ENCODE results near the gene ZNF205. TPM values are rescaled to one million over a fixed set of nuclear protein-coding genes. Genes with fewer than 3 reads are reported as not detected.

Gene ZNF205
- total and polyA plus RNA-seq, 9 of the 15 experiments (the other 6 are each of a cell fraction or from before 2014, with no cell fraction given), result 2.4 to 11.8 (median 5.1) TPM; not detected in 2

DNA sequence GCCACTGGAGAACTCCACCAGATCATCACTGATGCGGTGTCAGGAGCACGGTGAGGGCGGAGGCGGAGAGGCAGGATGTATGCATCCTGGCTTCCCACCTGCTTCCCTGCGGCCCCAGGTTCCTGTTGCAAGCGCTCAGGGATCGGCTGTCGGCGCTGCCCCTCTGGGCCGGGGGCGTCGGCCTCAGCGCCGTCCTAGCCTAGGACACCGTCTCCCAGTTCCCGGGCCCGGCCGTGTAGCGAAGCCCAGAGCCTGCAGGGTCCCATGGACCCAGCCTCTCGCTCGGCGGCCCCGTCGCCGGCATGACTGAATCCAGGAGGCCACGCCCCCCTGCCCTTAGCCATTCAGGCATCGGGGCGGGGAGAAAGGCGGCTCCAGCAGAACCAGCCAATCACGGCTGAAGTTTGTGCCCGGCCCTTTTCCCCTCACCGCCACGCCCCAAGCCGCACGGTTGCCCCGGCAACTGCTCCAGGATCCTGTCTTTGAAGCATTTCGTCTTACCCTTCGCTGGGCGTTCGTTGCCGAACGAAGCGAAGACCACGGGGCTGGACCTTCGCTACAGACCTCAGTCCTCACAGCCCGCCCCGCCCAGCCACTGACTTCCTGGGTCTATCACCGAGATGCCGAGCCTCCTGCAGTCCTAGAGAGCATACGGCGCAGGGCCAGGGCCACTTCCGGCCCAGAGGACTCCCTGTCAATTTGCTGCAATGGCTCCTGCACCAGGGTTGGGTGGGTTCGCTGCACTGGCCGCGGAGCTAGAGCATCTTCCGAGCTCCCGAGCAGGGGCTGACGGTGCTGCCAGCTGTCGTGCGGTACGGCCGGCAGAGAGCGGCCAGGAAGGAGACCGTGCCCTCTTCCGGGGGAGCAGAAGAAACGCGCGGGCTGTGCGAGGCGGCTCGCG lies 11.8 kb downstream of the ZNF205 start (continued):
- TF ChIP-seq RBM39 (optimal IDR thresholded peaks at IDR 0.05; ENCODE audit: low read depth, low read length) (no peak), KLF6 (CRISPR knock-in tag; IDR thresholded peaks at IDR 0.05; ENCODE audit: borderline replicate concordance) (no peak), CHD4 (IDR thresholded peaks at IDR 0.05; ENCODE audit: insufficient read depth, insufficient replicate concordance, low read depth, low read length, poor library complexity, severe bottlenecking) (no peak), TEAD2 (tag; IDR thresholded peaks at IDR 0.05) (no peak), GTF3C2 (IDR thresholded peaks at IDR 0.05; ENCODE audit: borderline replicate concordance, extremely low read depth, insufficient read length) (no peak), USF2 (CRISPR knock-in tag; IDR thresholded peaks at IDR 0.05) (peak; percentile 7; the same call in 1 of the 2 replicates), SIN3B (IDR thresholded peaks at IDR 0.05; ENCODE audit: low read depth) (peak; percentile 84), MED1 (CRISPR knock-in tag; IDR thresholded peaks at IDR 0.05; ENCODE audit: borderline replicate concordance) (no peak), NCOA4 (IDR thresholded peaks at IDR 0.05; ENCODE audit: partially characterized antibody) (no peak), PCBP1 (IDR thresholded peaks at IDR 0.05; ENCODE audit: low read depth, low read length, poor library complexity, severe bottlenecking) (peak; percentile 43), ZNF696 (CRISPR knock-in tag; conservative IDR thresholded peaks at IDR 0.05) (no peak)
- TF ChIP-seq, protein P1, sequence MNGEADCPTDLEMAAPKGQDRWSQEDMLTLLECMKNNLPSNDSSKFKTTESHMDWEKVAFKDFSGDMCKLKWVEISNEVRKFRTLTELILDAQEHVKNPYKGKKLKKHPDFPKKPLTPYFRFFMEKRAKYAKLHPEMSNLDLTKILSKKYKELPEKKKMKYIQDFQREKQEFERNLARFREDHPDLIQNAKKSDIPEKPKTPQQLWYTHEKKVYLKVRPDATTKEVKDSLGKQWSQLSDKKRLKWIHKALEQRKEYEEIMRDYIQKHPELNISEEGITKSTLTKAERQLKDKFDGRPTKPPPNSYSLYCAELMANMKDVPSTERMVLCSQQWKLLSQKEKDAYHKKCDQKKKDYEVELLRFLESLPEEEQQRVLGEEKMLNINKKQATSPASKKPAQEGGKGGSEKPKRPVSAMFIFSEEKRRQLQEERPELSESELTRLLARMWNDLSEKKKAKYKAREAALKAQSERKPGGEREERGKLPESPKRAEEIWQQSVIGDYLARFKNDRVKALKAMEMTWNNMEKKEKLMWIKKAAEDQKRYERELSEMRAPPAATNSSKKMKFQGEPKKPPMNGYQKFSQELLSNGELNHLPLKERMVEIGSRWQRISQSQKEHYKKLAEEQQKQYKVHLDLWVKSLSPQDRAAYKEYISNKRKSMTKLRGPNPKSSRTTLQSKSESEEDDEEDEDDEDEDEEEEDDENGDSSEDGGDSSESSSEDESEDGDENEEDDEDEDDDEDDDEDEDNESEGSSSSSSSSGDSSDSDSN (IDR thresholded peaks at IDR 0.05; ENCODE audit: borderline replicate concordance in 1 of 2, low read depth in 2 of 2, low read length in 2 of 2), result no peak
- TF ChIP-seq, protein P2, sequence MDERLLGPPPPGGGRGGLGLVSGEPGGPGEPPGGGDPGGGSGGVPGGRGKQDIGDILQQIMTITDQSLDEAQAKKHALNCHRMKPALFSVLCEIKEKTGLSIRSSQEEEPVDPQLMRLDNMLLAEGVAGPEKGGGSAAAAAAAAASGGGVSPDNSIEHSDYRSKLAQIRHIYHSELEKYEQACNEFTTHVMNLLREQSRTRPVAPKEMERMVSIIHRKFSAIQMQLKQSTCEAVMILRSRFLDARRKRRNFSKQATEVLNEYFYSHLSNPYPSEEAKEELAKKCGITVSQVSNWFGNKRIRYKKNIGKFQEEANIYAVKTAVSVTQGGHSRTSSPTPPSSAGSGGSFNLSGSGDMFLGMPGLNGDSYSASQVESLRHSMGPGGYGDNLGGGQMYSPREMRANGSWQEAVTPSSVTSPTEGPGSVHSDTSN (CRISPR knock-in tag; IDR thresholded peaks at IDR 0.05; ENCODE audit: low read depth), result no peak
- TF ChIP-seq, protein P2 (tag; conservative IDR thresholded peaks at IDR 0.05; ENCODE audit: low read depth), result no peak
- TF ChIP-seq, protein P3, sequence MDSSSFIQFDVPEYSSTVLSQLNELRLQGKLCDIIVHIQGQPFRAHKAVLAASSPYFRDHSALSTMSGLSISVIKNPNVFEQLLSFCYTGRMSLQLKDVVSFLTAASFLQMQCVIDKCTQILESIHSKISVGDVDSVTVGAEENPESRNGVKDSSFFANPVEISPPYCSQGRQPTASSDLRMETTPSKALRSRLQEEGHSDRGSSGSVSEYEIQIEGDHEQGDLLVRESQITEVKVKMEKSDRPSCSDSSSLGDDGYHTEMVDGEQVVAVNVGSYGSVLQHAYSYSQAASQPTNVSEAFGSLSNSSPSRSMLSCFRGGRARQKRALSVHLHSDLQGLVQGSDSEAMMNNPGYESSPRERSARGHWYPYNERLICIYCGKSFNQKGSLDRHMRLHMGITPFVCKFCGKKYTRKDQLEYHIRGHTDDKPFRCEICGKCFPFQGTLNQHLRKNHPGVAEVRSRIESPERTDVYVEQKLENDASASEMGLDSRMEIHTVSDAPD (CRISPR knock-in tag; IDR thresholded peaks at IDR 0.05), result no peak
